Karpas-422 (cell line): ENCODE measurements around the gene WWOX. TPM values are rescaled to one million over a fixed set of nuclear protein-coding genes. Genes with fewer than 3 reads are reported as not detected.

Experiments
- DNase-seq: peaks from one replicate; pipeline ENCODE4 v3.0.0-alpha.2; 2015
- H2AFZ ChIP-seq: fragments of 200-600 bp; sonication (generic); 2 replicates; pipeline ENCODE4 v1.6.1; 2014; ENCODE audit warnings: antibody characterized with exemption, low read length, mixed read lengths
- H3K27ac ChIP-seq: fragments of 200-600 bp; sonication (generic); 2 replicates; pipeline ENCODE4 v1.5.1; 2014; ENCODE audit warnings: mild to moderate bottlenecking, low read length, moderate library complexity
- H3K27me3 ChIP-seq: fragments of 200-600 bp; sonication (generic); 2 replicates; pipeline ENCODE4 v1.6.1; 2014; ENCODE audit warnings: low read length, mixed read lengths
- H3K36me3 ChIP-seq: fragments of 200-600 bp; sonication (generic); 2 replicates; pipeline ENCODE4 v1.6.1; 2014; ENCODE audit warnings: low read length, mixed read lengths; ENCODE audit not compliant: insufficient read depth
- H3K4me1 ChIP-seq: fragments of 200-600 bp; sonication (generic); 2 replicates; pipeline ENCODE4 v1.6.1; 2014; ENCODE audit warnings: mild to moderate bottlenecking, low read length, mixed read lengths
- H3K4me2 ChIP-seq: fragments of 200-600 bp; sonication (generic); 2 replicates; pipeline ENCODE4 v1.6.1; 2014; ENCODE audit warnings: low read length, low read depth, mild to moderate bottlenecking; ENCODE audit not compliant: poor library complexity, severe bottlenecking
- H3K4me3 ChIP-seq: fragments of 200-600 bp; sonication (generic); 2 replicates; pipeline ENCODE4 v1.5.1; 2014; ENCODE audit warnings: mild to moderate bottlenecking, antibody characterized with exemption, low read length, mixed read lengths
- H3K79me2 ChIP-seq: fragments of 200-600 bp; sonication (generic); 2 replicates; pipeline ENCODE4 v1.6.1; 2014; ENCODE audit warnings: mild to moderate bottlenecking, low read length, mixed read lengths
- H3K9ac ChIP-seq: fragments of 200-600 bp; sonication (generic); 2 replicates; pipeline ENCODE4 v1.6.0; 2014; ENCODE audit warnings: low read length
- H3K9me2 ChIP-seq: fragments of 200-600 bp; sonication (generic), shearing (Covaris generic); replicated peaks from 2 replicates; pipeline ENCODE4 v1.6.0; 2014; ENCODE audit warnings: mild to moderate bottlenecking, low read length, moderate library complexity; ENCODE audit not compliant: insufficient read depth
- H3K9me3 ChIP-seq: fragments of 300-700, 200-600 bp; sonication (generic); 2 replicates; pipeline ENCODE4 v1.6.1; 2014; ENCODE audit warnings: low read length, mixed read lengths
- H4K20me1 ChIP-seq: fragments of 200-600 bp; sonication (generic); 2 replicates; pipeline ENCODE4 v1.6.1; 2014; ENCODE audit warnings: mild to moderate bottlenecking, antibody characterized with exemption, low read length, low read depth; ENCODE audit not compliant: insufficient read depth
- total RNA-seq: library from RNA; depleted of rRNA; stranded (reverse); fragments of >200 nt; shearing (Covaris generic); gene quantifications from 2 replicates; pipeline ENCODE4 v1.2.3, GENCODE V29; 2014; ENCODE audit warnings: low replicate concordance

WWOX gene
- total RNA-seq, 1 experiment from 2014 or later = 66.2 TPM

DNA sequence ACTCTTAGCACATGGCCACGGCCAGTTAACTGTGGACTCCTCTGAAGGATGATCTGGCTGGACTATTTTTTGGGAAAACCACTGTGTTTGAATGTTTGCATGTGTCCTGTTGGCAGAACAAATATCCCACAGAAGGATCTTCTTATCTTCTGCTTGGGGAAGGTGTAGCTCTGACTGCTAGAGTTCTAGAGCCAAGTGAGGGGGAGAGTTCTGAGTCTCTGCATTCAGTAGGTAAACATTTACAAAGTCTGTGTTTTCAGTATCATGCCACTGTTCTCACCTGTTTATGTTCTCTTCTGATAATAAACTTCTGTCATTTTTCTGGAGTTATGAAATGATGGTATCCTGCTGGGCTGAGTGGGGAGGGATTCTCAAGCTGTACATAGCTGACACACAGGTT, 241.1 kb downstream of the WWOX start:
- H3K9me2 ChIP-seq = no peaks in the 10 kb centered on the region
- no peaks in the 10 kb centered on the region for H3K9me3 ChIP-seq
- no peaks in the 10 kb centered on the region for H3K4me1 ChIP-seq
- H3K4me2 ChIP-seq = no peak overlapping the region
- no peaks in the 10 kb centered on the region for H3K36me3 ChIP-seq
- no peaks in the 10 kb centered on the region for H4K20me1 ChIP-seq
- DNase-seq = no peak
- H2AFZ ChIP-seq = no peak overlapping the region
- no peaks in the 10 kb centered on the region for H3K79me2 ChIP-seq
- no peak overlapping the region for H3K9ac ChIP-seq
- no peak overlapping the region for H3K4me3 ChIP-seq
- no peaks in the 10 kb centered on the region for H3K27me3 ChIP-seq
- no peak overlapping the region for H3K27ac ChIP-seq

DNA sequence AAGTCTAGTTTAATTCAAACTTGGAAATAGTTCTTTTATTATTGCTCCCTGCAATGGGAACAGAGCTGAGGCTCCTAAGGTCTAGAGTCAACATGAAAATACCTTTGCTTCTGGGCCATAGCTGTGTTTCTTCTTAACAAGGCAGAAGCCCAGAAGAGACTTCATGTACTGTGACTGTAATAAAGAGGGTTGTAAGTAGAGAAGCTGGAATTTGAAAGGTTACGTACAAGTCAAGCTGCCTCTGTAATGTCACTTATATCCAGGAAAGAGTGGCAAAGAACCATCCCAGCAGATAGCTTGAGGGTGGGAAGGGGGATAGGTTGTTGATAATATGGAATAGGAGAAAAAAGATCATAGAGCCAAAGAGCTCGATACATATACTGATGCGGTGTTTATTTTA, 248.6 kb downstream of the WWOX start:
- Histone ChIP-seq H4K20me1 (no peaks in the 10 kb centered on the region), H3K27me3 (no peaks in the 10 kb centered on the region), H3K4me2 (no peak overlapping the region), H3K9me3 (no peaks in the 10 kb centered on the region), H2AFZ (no peak overlapping the region), H3K36me3 (no peaks in the 10 kb centered on the region), H3K27ac (no peak overlapping the region), H3K79me2 (no peaks in the 10 kb centered on the region), H3K4me3 (no peak overlapping the region), H3K9me2 (no peaks in the 10 kb centered on the region), H3K4me1 (no peaks in the 10 kb centered on the region), H3K9ac (no peak overlapping the region)
- DNase-seq = no peak

DNA sequence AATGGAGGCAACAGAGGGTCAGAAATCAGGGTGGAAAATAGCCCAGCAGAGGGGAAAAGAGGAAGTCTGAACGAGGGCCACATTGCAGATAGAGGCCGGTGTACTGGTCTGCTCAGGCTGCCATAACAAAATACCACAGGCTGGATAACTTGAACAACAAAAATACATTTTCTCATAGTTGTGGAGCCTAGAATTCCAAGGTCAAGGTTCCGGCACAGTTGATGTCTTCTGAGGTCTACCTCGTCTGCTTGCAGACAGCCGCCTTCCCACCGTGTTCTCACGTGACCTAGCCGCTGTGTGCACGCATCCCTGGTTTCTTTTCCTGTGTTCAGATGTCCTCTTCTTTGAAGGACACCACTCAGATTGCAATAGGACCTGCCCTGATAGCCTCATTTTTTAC, 249.4 kb downstream of the WWOX start:
- Histone ChIP-seq H2AFZ (no peak overlapping the region), H3K27ac (no peak overlapping the region), H3K9me2 (no peaks in the 10 kb centered on the region), H3K9ac (no peak overlapping the region), H3K36me3 (no peaks in the 10 kb centered on the region), H3K27me3 (no peaks in the 10 kb centered on the region), H3K4me3 (no peak overlapping the region), H3K4me1 (no peaks in the 10 kb centered on the region), H4K20me1 (no peaks in the 10 kb centered on the region), H3K79me2 (no peaks in the 10 kb centered on the region), H3K4me2 (no peak overlapping the region), H3K9me3 (no peaks in the 10 kb centered on the region)
- no peak for DNase-seq

DNA sequence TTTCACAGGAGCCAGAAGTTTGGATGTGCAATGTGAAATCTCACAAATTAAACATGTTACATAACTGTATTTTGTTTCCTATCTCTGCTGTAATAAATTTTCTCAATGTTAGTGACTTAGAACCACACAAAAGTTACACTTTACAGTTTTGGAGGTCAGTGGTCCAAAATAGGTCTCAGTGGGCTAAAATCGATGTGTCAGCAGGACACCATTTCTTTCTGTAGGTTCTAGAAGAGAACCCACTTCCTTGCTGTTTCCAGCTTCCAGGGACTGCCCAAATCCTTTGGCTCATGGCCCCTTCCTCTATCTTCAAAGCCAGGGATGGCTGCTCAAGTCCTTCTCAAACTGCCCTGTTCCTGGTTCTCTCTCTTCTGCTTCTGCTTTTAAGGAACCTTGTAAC, 252.7 kb downstream of the WWOX start:
- no peaks in the 10 kb centered on the region for H3K9me3 ChIP-seq
- H3K9me2 ChIP-seq = no peaks in the 10 kb centered on the region
- H3K4me2 ChIP-seq = no peak overlapping the region
- DNase-seq = no peak
- no peak overlapping the region for H3K9ac ChIP-seq
- H3K4me1 ChIP-seq = no peaks in the 10 kb centered on the region
- no peak overlapping the region for H3K4me3 ChIP-seq
- H3K27me3 ChIP-seq = no peaks in the 10 kb centered on the region
- H3K36me3 ChIP-seq = no peaks in the 10 kb centered on the region
- H2AFZ ChIP-seq = no peak overlapping the region
- H3K27ac ChIP-seq = no peak overlapping the region
- H4K20me1 ChIP-seq = no peaks in the 10 kb centered on the region
- no peaks in the 10 kb centered on the region for H3K79me2 ChIP-seq

DNA sequence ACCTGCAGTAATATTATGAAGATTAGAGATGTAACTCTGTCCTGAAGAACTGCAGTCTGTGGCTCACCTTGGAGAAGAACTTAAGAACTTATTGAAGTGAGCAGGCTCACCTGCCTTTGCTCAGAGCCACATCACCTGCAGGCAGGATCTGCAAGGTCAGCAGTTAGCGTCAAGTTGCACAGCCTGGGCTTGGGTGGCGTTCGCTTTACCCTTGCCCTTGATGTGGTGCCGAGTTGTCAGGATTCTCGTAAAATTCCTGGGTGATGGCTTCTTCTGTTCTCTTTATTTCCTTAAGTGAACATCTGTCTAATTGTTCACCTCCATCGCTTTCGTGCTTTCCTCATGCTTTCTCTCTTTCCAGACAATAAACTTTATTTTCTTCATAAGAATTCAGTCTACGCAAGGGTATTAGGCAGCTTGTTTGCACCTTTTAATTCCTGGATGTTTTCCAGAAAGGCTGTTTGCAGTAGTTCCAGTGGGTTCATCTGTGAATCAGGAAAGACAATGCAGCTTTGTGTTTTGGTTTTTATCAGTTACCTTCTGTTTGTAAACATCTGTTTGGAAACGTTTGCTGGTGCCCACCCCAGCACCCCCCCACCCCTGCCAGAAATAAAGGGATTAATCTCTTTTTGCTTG, 254.3 kb downstream of the WWOX start:
- DNase-seq = no peak
- Histone ChIP-seq H3K27ac (no peak overlapping the region), H3K4me2 (no peak overlapping the region), H3K27me3 (no peaks in the 10 kb centered on the region), H3K4me3 (no peak overlapping the region), H3K4me1 (no peaks in the 10 kb centered on the region), H2AFZ (no peak overlapping the region), H3K9ac (no peak overlapping the region), H3K9me3 (no peaks in the 10 kb centered on the region), H3K9me2 (no peaks in the 10 kb centered on the region), H4K20me1 (no peaks in the 10 kb centered on the region), H3K79me2 (no peaks in the 10 kb centered on the region), H3K36me3 (no peaks in the 10 kb centered on the region)

DNA sequence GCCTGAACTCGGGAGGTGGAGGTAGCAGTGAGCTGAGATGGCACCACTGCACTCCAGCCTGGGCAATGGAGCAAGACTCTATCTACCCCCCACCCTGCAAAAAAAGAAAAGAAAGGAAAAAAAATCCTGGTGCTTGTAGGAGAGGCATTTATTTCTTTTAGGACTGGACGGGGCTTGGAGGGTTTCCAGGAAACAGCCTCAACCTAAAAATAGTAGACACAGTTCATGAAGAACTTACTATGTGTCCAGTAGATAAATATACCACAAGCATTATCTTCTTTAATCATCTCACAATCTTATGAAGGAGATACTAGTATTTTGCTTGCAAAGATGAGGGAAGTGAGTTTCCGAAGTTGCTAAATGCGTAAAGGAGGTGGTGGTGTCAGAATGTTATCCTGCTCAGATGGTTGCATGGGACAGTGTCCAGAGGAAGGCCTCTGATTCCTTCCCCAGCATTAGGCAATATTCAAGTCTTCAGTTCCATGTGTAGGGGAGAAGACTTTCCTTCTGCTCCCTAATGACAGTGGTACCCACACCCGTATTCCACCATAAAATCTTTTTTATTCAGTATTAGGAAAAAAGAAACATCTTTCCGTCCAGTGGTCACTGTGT, 263.2 kb downstream of the WWOX start:
- Histone ChIP-seq H3K4me1 (no peaks in the 10 kb centered on the region), H3K9me2 (no peaks in the 10 kb centered on the region), H3K27ac (no peak overlapping the region), H4K20me1 (no peaks in the 10 kb centered on the region), H3K4me3 (no peak overlapping the region), H3K4me2 (no peak overlapping the region), H3K36me3 (no peaks in the 10 kb centered on the region), H3K27me3 (no peaks in the 10 kb centered on the region), H3K79me2 (no peaks in the 10 kb centered on the region), H2AFZ (no peak overlapping the region), H3K9ac (no peak overlapping the region), H3K9me3 (no peaks in the 10 kb centered on the region)
- DNase-seq = no peak

DNA sequence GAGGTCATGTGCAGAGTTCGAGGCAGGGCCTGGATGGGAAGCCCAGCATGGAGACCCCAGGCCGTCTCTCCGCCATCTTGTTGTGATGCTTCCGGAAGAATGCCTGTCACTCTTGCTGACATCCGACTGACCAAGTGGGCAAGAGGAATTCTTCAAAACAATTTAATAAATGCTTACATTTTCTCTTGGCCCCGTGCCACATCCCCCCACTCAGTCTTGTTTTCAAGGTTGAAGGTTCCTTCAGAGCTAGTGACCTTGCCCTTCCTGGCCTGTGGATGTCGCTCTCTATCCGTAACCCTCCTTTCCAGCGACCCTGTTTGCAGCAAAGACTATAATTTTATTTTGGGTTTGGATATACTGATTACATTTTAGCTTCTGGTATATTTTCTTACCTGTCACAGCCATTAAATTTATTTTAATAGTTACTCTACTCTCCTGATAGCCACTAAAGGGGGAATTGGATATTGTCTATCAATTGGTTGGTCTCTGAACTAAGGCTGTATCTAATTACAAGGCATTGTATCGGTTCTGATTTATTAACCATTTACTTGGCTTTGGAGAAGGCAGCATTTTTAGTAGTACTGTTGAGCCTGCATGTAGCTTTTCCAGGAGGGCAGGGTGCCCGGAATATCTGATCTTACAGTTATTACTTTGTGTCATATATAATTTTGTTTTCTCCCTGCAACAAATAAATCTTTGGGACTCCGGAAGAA, 264.5 kb downstream of the WWOX start:
- DNase-seq = no peak
- Histone ChIP-seq H3K4me3 (no peak overlapping the region), H3K79me2 (no peaks in the 10 kb centered on the region), H3K9ac (no peak overlapping the region), H3K36me3 (no peaks in the 10 kb centered on the region), H3K4me2 (no peak overlapping the region), H3K27me3 (no peaks in the 10 kb centered on the region), H3K9me3 (no peaks in the 10 kb centered on the region), H3K9me2 (no peaks in the 10 kb centered on the region), H2AFZ (no peak overlapping the region), H4K20me1 (no peaks in the 10 kb centered on the region), H3K27ac (no peak overlapping the region), H3K4me1 (no peaks in the 10 kb centered on the region)

DNA sequence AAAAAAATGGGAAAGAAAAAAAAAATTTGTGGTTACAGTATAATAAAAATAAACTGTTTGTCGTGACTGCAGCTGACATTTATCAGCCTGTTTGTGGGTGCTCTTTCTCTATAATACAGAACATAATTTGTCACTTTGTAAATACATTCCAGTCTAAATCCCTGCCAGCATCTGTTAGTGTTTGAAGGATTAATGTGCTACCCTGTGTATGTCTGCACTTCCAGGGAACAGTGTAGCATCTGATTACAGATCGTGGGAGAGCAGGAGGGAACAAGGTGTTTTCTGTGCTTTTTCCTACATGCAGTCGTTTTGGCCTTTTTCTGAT, 265.1 kb downstream of the WWOX start:
- H3K9me2 ChIP-seq = no peaks in the 10 kb centered on the region
- H3K79me2 ChIP-seq = no peaks in the 10 kb centered on the region
- H3K27ac ChIP-seq = no peak overlapping the region
- H4K20me1 ChIP-seq = no peaks in the 10 kb centered on the region
- H3K4me3 ChIP-seq = no peak overlapping the region
- no peaks in the 10 kb centered on the region for H3K27me3 ChIP-seq
- no peak overlapping the region for H3K4me2 ChIP-seq
- H3K36me3 ChIP-seq = no peaks in the 10 kb centered on the region
- no peaks in the 10 kb centered on the region for H3K4me1 ChIP-seq
- no peak for DNase-seq
- no peak overlapping the region for H2AFZ ChIP-seq
- no peaks in the 10 kb centered on the region for H3K9me3 ChIP-seq
- no peak overlapping the region for H3K9ac ChIP-seq
